ENCODE measurements around the gene NID2.

Gene NID2

GRCh38 chr14:52068615-52069306 lies at the start of gene NID2:
Gene NID2 (minus strand): TSS chr14:52069059. CDS start chr14:52068994, 65 bp downstream.
- TF ChIP-seq, protein P1, sequence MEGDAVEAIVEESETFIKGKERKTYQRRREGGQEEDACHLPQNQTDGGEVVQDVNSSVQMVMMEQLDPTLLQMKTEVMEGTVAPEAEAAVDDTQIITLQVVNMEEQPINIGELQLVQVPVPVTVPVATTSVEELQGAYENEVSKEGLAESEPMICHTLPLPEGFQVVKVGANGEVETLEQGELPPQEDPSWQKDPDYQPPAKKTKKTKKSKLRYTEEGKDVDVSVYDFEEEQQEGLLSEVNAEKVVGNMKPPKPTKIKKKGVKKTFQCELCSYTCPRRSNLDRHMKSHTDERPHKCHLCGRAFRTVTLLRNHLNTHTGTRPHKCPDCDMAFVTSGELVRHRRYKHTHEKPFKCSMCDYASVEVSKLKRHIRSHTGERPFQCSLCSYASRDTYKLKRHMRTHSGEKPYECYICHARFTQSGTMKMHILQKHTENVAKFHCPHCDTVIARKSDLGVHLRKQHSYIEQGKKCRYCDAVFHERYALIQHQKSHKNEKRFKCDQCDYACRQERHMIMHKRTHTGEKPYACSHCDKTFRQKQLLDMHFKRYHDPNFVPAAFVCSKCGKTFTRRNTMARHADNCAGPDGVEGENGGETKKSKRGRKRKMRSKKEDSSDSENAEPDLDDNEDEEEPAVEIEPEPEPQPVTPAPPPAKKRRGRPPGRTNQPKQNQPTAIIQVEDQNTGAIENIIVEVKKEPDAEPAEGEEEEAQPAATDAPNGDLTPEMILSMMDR (conservative IDR thresholded peaks at IDR 0.05; ENCODE audit: low read length), result peak; percentile 10; the same call in 1 of the 2 replicates
- DNase-seq (ENCODE audit: low read depth), result peak; percentile 93
- peak within 1 kb of the TSS; percentile 82 for H3K4me3 ChIP-seq (ENCODE audit: low read length)

DNA sequence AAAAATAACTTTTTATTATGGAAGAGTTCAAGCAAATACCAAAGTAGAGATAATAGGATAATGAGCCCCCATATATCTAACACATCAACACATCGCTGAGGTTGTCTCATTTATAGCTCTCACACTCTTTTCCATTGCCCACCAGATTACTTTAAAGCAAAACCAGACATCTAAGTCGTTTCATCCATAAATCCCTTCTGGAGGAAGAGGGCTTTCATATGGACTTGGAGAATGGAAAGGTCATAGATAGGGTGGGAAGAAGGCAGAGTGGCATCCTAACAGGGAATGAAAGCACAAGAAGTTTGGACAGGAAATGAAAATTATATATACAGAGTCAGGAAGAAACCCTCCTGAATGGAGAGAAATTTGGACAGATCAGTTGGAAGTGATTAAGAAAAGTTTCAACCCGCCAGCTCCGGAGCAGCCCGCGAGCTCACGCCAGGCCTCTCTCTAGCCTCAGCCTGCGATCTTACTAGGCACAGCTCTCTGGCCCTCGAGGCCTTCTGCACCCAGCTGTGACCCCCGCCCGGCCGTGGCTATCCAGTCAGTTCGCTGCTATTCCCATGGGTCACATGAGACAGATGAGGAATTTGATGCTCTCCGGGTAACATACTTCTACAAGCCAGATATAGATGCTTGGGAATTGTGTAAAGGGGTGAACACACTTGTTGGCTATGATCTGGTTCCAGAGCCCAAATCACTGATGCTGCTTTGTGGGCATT lies 48.4 kb upstream of the NID2 start:
- peak; percentile 86 for DNase-seq (ENCODE audit: low read depth)
- H3K4me3 ChIP-seq (ENCODE audit: low read length), result no peak overlapping the region
- TF ChIP-seq, protein P1 (conservative IDR thresholded peaks at IDR 0.05; ENCODE audit: low read length), result no peak

DNA sequence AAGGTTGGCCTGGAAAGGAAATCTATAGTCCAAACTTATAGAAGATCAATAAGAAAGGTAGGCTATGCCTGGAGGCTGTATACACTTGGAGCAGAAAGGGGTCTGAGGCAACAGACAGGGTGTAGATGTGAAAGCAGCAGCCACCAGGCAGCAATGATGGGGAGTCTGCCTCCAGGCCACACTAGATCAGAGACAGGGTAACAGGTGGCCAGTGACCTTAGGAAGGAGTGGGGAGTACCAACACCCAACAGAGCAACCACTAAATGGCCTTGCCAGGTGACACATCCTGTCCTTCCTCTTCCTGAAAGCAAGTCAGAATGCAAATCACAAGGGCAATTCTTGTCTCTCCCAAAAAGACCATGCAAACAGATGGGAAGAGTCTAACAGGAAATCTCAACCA lies 46.4 kb upstream of the NID2 start:
- TF ChIP-seq, protein P1 (conservative IDR thresholded peaks at IDR 0.05; ENCODE audit: low read length), result no peak
- no peak overlapping the region for H3K4me3 ChIP-seq (ENCODE audit: low read length)
- no peak for DNase-seq (ENCODE audit: low read depth)

GRCh38 chr14:52112336-52113018 lies 43.6 kb upstream of the NID2 start:
- DNase-seq (ENCODE audit: low read depth), result peak; percentile 47

DNA sequence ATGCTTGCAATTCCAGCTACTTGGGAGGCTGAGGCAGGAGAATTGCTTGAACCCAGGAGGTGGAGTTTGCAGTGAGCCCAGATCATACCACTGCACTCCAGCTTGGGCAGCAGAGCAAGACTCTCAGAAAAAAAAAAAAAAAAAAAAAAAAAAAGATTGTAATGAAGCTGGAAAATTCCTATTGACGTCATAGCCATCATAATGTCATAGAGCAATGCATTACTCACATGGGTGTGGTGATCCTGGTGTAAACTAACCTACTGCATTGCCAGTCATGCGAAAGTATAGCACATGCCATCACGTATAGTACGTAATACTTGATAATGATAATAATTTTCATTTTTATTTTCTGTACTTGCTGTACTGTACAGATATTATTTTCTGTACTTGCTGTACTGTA lies 42.7 kb upstream of the NID2 start:
- peak; percentile 29 for DNase-seq (ENCODE audit: low read depth)
- TF ChIP-seq, protein P1 (conservative IDR thresholded peaks at IDR 0.05; ENCODE audit: low read length), result no peak
- no peak overlapping the region for H3K4me3 ChIP-seq (ENCODE audit: low read length)

More at GRCh38 chr14:52112336-52113018, 43.6 kb upstream of the NID2 start:
- TF ChIP-seq, protein P1 (conservative IDR thresholded peaks at IDR 0.05; ENCODE audit: low read length), result no peak
- H3K4me3 ChIP-seq (ENCODE audit: low read length), result no peak overlapping the region

DNA sequence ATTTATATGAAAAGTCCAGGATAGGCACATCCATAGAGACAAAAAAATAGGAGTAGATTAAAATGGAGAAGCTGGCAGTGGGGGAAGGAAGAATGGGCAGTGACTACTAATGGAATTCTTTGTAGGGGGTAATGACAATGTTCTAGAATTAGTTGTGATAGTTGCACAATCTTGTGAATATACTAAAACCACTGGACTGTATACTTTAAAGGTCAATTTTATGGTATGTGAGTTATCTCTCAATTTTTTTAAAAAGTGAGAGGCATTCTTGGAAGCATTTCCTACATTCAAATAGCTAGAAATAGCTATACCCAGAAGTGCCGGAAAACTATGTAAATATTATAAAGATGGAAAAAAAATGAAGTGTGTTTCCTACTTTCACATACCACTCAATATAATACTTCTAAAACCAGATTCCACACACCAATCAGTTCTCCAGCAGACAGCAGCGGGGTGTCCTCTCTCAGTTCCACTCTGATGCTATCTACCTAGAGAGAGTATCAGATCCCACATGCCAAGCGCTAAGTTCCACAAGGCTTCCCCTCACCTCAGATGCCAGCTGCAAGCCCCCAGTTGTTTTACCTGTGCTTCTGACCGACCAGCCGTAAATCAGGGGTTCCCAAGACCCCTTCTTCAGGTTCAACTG lies 41.7 kb upstream of the NID2 start:
- TF ChIP-seq, protein P1 (conservative IDR thresholded peaks at IDR 0.05; ENCODE audit: low read length), result no peak
- peak; percentile 61 for DNase-seq (ENCODE audit: low read depth)

More for the DNA sequence above, 41.7 kb upstream of the NID2 start:
- no peak overlapping the region for H3K4me3 ChIP-seq (ENCODE audit: low read length)

Data from AG10803 (cell line).